NB4 (cell line): ENCODE measurements around the gene TTC22.

ENCODE experiments used
- DNase-seq: peaks from one replicate; pipeline ENCODE4 v3.0.0; 2010; ENCODE audit warnings: low read depth
- H3K4me3 ChIP-seq: one replicate; pipeline ENCODE4 v1.5.1; 2011; ENCODE audit warnings: mild to moderate bottlenecking, low read depth, low read length, moderate library complexity
- MYC ChIP-seq: IDR thresholded peaks from 2 replicates; pipeline ENCODE4 v1.6.1; 2011; ENCODE audit warnings: low read depth, low read length
- POLR2A ChIP-seq: IDR thresholded peaks from 2 replicates; pipeline ENCODE4 v1.6.1; 2011; ENCODE audit warnings: mild to moderate bottlenecking; ENCODE audit not compliant: insufficient read length; ENCODE audit errors: extremely low read depth
- TF ChIP-seq, protein P1 (sequence below): IDR thresholded peaks from one replicate; pipeline ENCODE4 v1.5.1; 2012; ENCODE audit warnings: low read depth, low read length
- TF ChIP-seq, protein P2 (sequence below): IDR thresholded peaks from 2 replicates; pipeline ENCODE4 v1.6.1; 2011; ENCODE audit warnings: low read depth, low read length

The TTC22 gene

DNA sequence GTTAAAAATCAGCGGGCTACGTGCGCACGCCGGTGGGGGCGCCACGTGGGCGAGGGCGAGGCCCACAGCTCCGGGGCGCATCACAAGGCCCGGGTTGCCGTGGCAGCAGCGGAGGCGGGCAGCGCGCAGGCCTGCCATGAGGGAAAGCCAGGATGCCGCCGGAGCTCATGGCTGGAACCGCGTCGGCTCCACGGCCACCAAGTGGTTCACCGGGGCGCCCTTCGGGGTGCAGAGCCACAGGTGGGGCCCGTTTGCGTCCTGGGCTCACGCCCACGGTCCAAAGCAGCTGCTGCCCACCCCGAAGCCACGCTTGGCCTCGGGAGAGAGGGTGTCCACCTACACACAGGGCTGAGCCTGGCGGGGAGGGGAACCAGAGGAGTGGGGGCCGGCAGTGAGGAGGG, 4.9 kb upstream of the TTC22 start:
- TF ChIP-seq, protein P1, sequence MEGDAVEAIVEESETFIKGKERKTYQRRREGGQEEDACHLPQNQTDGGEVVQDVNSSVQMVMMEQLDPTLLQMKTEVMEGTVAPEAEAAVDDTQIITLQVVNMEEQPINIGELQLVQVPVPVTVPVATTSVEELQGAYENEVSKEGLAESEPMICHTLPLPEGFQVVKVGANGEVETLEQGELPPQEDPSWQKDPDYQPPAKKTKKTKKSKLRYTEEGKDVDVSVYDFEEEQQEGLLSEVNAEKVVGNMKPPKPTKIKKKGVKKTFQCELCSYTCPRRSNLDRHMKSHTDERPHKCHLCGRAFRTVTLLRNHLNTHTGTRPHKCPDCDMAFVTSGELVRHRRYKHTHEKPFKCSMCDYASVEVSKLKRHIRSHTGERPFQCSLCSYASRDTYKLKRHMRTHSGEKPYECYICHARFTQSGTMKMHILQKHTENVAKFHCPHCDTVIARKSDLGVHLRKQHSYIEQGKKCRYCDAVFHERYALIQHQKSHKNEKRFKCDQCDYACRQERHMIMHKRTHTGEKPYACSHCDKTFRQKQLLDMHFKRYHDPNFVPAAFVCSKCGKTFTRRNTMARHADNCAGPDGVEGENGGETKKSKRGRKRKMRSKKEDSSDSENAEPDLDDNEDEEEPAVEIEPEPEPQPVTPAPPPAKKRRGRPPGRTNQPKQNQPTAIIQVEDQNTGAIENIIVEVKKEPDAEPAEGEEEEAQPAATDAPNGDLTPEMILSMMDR: no peak
- TF ChIP-seq, protein P2, sequence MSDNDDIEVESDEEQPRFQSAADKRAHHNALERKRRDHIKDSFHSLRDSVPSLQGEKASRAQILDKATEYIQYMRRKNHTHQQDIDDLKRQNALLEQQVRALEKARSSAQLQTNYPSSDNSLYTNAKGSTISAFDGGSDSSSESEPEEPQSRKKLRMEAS: no peak
- TF ChIP-seq MYC (no peak), POLR2A (no peak)
- H3K4me3 ChIP-seq: no peak overlapping the region
- no peak for DNase-seq

GRCh38 chr1:54805466-54805865, 4.3 kb upstream of the TTC22 start:
- no peak overlapping the region for H3K4me3 ChIP-seq
- DNase-seq: no peak
- TF ChIP-seq POLR2A (no peak), MYC (no peak)
- TF ChIP-seq, protein P2: no peak

DNA sequence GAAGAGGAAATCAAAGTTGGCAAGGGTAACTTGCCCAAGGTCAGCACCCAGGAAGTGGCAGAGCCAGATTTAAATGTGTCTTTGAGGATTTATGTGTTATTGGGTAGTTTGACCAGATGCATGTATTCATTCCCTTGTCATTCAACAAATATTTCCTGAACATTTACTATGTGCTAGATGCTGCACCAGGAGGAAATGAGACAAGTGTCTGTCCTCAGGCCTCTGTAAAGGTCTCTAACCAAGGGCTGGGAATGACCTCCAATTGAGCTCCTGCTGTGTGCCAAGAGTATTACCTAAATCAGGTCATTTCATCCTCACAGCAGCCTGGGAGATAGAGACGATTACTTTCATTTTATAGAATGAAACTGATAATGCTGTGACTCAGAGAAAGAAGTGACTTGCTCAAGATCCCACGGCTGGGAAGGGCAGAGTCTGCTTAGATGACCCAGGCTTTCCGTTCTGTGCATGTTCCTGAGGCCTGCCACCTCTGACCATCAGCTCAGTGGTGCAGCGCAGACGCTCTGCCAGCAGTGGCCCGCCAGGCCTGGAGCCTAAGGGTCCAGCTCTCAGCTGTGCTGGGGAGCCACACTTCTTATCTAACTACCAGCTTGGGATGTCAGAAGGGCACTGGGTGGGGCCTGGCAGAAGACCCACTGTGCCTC, 3.5 kb upstream of the TTC22 start:
- TF ChIP-seq, protein P1: no peak
- TF ChIP-seq MYC (no peak), POLR2A (no peak)
- TF ChIP-seq, protein P2: no peak
- no peak overlapping the region for H3K4me3 ChIP-seq
- no peak for DNase-seq

DNA sequence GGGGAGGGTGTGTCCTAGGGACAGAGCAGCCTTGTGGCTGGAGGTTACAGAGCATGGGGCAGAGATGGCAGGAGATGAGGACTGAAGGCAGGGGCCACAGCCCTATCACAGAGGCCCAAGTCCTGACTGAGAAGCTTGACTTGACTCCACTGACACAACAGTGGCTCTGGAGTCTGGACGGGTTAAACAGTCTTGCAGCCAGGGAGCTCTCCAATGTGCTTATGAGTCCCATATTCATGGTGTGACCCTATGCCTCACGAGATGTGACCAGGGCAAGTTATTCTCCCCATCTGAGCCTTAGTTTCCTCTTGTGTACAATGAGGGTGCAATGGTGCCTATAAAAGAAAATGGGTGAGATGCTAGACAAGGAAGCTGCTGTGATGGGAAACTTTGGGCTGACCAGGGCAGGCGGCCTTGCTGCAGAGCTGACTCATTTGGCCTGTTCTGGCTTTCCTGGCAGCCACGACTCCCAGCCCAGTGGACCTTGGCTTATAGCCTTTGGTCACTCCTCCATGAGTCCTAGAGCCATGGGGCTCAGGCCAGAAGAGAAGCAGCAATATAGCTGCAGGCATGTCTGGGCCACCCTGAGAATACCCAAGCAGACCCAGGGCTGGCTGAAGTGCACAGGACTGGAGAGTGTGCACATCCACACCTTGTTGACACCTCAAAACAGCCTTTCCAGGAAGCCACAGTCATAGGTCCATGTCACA, 2.8 kb upstream of the TTC22 start:
- TF ChIP-seq, protein P1: no peak
- TF ChIP-seq POLR2A (no peak), MYC (no peak)
- TF ChIP-seq, protein P2: no peak
- no peak for DNase-seq
- no peak overlapping the region for H3K4me3 ChIP-seq

GRCh38 chr1:54800041-54800898, 853 bp downstream of the TTC22 start:
- TF ChIP-seq, protein P2: no peak
- TF ChIP-seq POLR2A: no peak
- TF ChIP-seq, protein P1: no peak
- no peak for TF ChIP-seq MYC
- H3K4me3 ChIP-seq: no peak overlapping the region
- no peak for DNase-seq
